Bronchial epithelial cell (primary cell): Measurements from ENCODE around the gene RELL2. TPM values are rescaled to one million over a fixed set of nuclear protein-coding genes. Genes with fewer than 3 reads are reported as not detected.

ENCODE experiments used
- DNase-seq: peaks from one replicate; pipeline ENCODE4 v3.0.0-alpha.2; 2010; ENCODE audit warnings: low read depth
- FAIRE-seq: peaks from 2 replicates; lab custom pipeline; 2011; peaks lifted over from hg19 to GRCh38; lab: Jason Lieb, UNC
- H3K27me3 ChIP-seq: 2 replicates; pipeline ENCODE4 v1.5.1; 2011; ENCODE audit warnings: low read length; ENCODE audit not compliant: control insufficient read depth, insufficient read depth
- H3K36me3 ChIP-seq: 2 replicates; pipeline ENCODE4 v1.5.1; 2011; ENCODE audit warnings: low read length; ENCODE audit not compliant: control insufficient read depth, insufficient read depth
- H3K4me3 ChIP-seq: 2 replicates; pipeline ENCODE4 v1.5.1; 2011; ENCODE audit warnings: mild to moderate bottlenecking, low read depth, low read length, control low read depth
- total RNA-seq: library from RNA; depleted of rRNA; stranded (reverse); fragments of >200 nt; gene quantifications from 2 replicates; pipeline ENCODE4 v1.2.1, GENCODE V29; 2014
- TF ChIP-seq, protein P1 (sequence below): IDR thresholded peaks from 2 replicates; pipeline ENCODE4 v1.5.1; 2011; ENCODE audit warnings: mild to moderate bottlenecking, moderate library complexity, low read length, control low read depth, inconsistent platforms; ENCODE audit not compliant: insufficient read depth, severe bottlenecking

RELL2 gene, protein sequence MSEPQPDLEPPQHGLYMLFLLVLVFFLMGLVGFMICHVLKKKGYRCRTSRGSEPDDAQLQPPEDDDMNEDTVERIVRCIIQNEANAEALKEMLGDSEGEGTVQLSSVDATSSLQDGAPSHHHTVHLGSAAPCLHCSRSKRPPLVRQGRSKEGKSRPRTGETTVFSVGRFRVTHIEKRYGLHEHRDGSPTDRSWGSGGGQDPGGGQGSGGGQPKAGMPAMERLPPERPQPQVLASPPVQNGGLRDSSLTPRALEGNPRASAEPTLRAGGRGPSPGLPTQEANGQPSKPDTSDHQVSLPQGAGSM
- 14.2 and 16.6 TPM in 2 replicates for total RNA-seq

DNA sequence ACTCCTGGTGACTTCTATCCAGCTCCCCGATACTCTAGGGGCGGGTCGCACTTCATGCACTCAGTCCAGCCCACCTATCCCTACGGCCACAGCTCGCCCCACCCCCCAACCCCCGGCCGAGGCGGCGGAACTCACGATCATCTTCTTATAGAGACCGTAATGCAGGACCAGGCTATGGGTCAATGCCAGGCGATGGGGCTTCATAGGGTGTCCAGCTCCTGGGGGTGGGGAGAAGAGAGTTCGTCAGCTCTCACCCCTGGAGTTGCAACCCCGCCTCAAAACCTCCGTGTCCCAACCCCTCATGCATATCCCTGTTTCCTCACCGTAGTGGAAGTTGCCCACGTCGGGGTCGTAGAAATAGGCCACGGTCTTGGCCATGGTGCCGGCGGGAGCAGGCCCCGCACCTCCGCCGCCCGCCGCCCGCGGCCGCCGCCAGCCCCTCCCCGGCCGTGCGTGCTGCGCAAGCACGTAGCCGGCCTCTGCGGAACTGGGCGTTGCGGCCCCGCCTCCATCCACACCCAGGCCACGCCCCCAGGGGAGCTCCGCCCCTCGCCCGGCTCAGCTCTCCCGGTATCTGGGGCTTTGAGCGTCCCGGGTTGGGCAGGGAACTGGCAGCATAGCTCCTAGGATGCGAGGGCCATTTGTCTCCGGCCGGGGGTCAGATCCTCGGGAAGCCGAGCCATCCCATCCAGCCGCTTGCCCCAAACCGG is at the start of gene RELL2, which contains the start of gene HDAC3:
RELL2 (plus strand) TSS at position 585 of the 710 bp plus-strand sequence. CDS start 1,229 bp downstream, outside the sequence.
HDAC3 (minus strand) TSS at position 437 of the 710 bp plus-strand sequence; CDS start at position 378, 59 bp downstream.
- FAIRE-seq: no peak
- Histone ChIP-seq H3K4me3 (peak within 1 kb of the TSS; percentile 96), H3K27me3 (no peaks in the 10 kb centered on the region), H3K36me3 (peaks cover 3% of the 10 kb centered on the region)
- TF ChIP-seq, protein P1, sequence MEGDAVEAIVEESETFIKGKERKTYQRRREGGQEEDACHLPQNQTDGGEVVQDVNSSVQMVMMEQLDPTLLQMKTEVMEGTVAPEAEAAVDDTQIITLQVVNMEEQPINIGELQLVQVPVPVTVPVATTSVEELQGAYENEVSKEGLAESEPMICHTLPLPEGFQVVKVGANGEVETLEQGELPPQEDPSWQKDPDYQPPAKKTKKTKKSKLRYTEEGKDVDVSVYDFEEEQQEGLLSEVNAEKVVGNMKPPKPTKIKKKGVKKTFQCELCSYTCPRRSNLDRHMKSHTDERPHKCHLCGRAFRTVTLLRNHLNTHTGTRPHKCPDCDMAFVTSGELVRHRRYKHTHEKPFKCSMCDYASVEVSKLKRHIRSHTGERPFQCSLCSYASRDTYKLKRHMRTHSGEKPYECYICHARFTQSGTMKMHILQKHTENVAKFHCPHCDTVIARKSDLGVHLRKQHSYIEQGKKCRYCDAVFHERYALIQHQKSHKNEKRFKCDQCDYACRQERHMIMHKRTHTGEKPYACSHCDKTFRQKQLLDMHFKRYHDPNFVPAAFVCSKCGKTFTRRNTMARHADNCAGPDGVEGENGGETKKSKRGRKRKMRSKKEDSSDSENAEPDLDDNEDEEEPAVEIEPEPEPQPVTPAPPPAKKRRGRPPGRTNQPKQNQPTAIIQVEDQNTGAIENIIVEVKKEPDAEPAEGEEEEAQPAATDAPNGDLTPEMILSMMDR: no peak
- peak; percentile 83 for DNase-seq

DNA sequence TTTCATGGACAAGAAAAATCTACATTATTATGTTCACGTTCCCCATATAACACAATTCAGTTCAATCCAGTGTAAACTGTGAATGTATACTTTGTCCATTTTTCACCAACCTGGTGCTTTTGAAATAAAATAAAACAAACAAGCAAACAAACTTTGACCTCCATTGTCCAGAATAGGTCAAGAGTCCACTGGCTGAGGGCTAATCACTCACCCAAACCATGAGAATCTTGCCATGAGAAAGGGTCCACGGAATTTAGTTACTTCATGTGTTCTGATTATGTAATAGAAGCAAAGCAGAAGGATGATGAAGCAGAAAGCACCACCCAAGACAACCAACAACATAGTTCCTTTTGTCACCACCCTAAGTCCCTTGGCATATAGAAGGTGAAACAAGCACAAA is 46.7 kb upstream of the RELL2 start:
- TF ChIP-seq, protein P1: no peak
- FAIRE-seq (no peak), DNase-seq (no peak)
- Histone ChIP-seq H3K27me3 (no peaks in the 10 kb centered on the region), H3K36me3 (peaks cover 14% of the 10 kb centered on the region), H3K4me3 (no peak overlapping the region)

DNA sequence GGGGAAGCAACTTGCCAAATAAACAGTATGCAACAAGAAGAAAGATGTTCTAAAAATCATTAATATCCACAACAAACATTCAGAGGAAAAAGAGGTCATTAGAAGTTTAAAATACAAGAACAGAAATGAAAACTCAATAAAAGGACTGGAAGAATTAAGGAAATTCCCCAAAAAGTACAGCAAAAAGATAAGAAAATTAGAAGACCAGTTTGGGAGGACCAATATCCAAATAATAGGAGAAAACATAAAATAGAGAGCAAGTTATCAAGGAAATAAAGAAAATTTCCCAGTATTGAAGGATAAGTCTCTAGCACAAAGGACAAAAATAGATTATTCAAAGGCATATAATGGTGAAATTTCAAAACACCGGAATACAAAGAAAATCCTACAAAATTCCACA is 39.9 kb upstream of the RELL2 start:
- DNase-seq: no peak
- TF ChIP-seq, protein P1: no peak
- H3K4me3 ChIP-seq: no peak overlapping the region
- no peaks in the 10 kb centered on the region for H3K27me3 ChIP-seq
- peaks cover 1% of the 10 kb centered on the region for H3K36me3 ChIP-seq
- FAIRE-seq: no peak

DNA sequence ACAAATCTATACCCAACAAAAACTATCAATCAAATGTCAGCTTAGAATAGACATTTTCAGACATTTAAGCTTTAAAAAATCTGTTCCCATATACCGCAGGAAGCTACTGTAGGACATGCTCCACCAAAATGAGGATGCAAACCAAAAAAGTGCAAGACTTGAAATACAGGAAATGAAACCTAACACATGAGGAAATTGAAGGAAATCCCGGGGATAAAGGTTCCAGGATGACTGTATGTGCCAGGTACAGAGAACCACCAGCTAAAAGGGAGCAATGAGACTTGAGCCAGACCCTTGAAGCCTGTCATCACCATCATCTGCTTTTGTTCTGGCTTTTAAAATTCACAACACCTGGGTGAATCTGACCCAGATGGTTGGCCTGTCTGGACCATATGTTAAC is 39.4 kb upstream of the RELL2 start:
- H3K27me3 ChIP-seq: no peaks in the 10 kb centered on the region
- TF ChIP-seq, protein P1: no peak
- H3K36me3 ChIP-seq: peaks cover 1% of the 10 kb centered on the region
- peak; percentile 41 for DNase-seq
- no peak overlapping the region for H3K4me3 ChIP-seq
- FAIRE-seq: no peak

DNA sequence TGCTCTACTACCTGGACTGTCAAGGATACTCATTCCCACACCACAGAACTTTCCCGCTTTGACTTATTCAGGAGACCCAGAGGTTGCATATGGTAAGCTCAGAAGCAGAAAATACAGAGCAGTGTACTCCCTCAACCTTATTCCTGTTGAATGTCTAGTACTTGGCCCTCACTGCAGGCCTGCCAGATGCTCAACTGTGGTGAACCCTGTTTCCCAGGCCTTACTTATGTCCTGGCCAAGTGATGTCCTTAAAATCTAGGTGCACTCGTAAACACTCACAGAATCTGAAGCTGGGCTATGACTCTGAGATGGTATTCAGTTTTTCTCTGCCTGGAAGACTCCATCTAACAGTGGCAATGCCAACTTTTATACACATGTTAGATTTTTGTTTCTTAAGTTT is 39.0 kb upstream of the RELL2 start:
- no peaks in the 10 kb centered on the region for H3K27me3 ChIP-seq
- TF ChIP-seq, protein P1: no peak
- DNase-seq (no peak), FAIRE-seq (no peak)
- H3K4me3 ChIP-seq: no peak overlapping the region
- peaks cover 1% of the 10 kb centered on the region for H3K36me3 ChIP-seq
